ENCODE measurements around the gene FGFRL1. TPM values are rescaled to one million over a fixed set of nuclear protein-coding genes. Genes with fewer than 3 reads are reported as not detected.
"Not testable (repeated sequence)": the region's sequence is repeated elsewhere in the genome, so short reads cannot be mapped to it uniquely, and the experiment has no call there.

Gene FGFRL1
- total RNA-seq, 4 donors from 2014 or later = 59.0 to 93.9 (median 77.2) TPM

DNA sequence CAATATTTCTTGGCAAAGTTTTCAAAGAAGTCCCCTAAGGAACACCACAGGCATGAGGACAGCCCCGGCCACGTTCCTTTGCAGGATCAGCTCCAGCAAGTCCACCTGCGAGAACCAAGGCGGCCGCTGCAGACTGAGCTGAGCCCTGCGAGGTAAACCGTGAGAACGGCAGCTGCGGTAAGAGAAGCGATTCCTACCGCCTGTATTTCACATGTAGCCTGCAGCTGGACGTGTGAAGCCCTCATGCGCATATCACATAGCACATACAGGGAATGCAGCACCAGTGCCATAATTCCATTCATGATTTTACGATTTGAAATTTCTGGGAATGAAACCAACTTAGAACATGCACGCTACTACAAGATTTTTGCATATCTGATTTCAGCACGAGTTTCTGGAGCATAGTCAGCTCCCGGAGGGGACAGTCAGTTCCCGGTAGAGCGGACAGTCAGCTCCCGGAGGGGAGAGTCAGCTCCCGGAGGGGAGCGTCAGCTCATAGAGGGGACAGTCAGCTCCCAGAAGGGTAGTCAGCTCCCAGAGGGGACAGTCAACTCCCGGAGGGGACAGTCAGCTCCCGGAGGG lies 41.7 kb downstream of the FGFRL1 start:
- H3K27ac ChIP-seq = no peak overlapping the region
- peaks cover 11 to 18% of the 10 kb centered on the region in 2 donors for H3K4me1 ChIP-seq
- intact Hi-C loops (cut with DNase I) = no loop called here
- no peak for DNase-seq
- H3K36me3 ChIP-seq = no peaks in the 10 kb centered on the region
- H3K27me3 ChIP-seq = no peaks in the 10 kb centered on the region
- TF ChIP-seq POLR2A (IDR thresholded peaks at IDR 0.05) = no peak
- TF ChIP-seq, protein P1, sequence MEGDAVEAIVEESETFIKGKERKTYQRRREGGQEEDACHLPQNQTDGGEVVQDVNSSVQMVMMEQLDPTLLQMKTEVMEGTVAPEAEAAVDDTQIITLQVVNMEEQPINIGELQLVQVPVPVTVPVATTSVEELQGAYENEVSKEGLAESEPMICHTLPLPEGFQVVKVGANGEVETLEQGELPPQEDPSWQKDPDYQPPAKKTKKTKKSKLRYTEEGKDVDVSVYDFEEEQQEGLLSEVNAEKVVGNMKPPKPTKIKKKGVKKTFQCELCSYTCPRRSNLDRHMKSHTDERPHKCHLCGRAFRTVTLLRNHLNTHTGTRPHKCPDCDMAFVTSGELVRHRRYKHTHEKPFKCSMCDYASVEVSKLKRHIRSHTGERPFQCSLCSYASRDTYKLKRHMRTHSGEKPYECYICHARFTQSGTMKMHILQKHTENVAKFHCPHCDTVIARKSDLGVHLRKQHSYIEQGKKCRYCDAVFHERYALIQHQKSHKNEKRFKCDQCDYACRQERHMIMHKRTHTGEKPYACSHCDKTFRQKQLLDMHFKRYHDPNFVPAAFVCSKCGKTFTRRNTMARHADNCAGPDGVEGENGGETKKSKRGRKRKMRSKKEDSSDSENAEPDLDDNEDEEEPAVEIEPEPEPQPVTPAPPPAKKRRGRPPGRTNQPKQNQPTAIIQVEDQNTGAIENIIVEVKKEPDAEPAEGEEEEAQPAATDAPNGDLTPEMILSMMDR (IDR thresholded peaks at IDR 0.05) = no peak
- H3K4me3 ChIP-seq (replicated peaks in 1 of 3) = no peak overlapping the region
- WGBS, 2 donors = 45 to 51% methylated on average over 23 of the region's 24 CpGs
- no peaks in the 10 kb centered on the region for H3K9me3 ChIP-seq

DNA sequence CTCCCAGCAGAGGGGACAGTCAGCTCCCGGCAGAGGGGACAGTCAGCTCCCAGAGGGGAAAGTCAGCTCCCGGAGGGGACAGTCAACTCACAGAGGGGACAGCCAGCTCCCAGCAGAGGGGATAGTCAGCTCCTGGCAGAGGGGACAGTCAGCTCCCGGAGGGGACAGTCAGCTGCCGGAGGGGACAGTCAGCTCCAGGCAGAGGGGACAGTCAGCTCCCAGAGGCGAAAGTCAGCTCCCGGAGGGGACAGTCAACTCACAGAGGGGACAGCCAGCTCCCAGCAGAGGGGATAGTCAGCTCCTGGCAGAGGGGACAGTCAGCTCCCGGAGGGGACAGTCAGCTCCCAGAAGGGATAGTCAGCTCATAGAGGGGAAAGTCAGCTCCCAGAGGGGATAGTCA lies 42.5 kb downstream of the FGFRL1 start:
- not testable (repeated sequence) for H3K27ac ChIP-seq, DNase-seq

DNA sequence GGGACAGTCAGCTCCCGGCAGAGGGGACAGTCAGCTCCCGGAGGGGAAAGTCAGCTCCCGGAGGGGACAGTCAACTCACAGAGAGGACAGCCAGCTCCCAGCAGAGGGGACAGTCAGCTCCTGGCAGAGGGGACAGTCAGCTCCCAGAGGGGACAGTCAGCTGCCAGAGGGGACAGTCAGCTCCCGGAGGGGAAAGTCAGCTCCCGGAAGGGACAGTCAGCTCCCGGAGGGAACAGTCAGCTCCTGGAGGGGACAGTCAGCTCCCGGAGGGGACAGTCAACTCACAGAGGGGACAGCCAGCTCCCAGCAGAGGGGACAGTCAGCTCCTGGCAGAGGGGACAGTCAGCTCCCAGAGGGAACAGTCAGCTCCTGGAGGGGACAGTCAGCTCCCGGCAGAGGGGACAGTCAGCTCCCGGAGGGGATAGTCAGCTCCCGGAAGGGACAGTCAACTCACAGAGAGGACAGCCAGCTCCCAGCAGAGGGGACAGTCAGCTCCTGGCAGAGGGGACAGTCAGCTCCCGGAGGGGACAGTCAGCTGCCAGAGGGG lies 43.3 kb downstream of the FGFRL1 start:
- 57 to 70% methylated on average over 3 to 4 of the region's 11 CpGs for WGBS, 2 donors
- H3K27ac ChIP-seq; H3K4me3 ChIP-seq (replicated peaks in 1 of 3); H3K36me3 ChIP-seq; DNase-seq; H3K27me3 ChIP-seq; intact Hi-C loops (cut with DNase I); H3K4me1 ChIP-seq; H3K9me3 ChIP-seq: not testable (repeated sequence)

More for the DNA sequence above, 42.5 kb downstream of the FGFRL1 start:
- H3K36me3 ChIP-seq; H3K4me3 ChIP-seq (replicated peaks in 1 of 3); H3K9me3 ChIP-seq; intact Hi-C loops (cut with DNase I); H3K27me3 ChIP-seq: not testable (repeated sequence)
- 55 to 75% methylated on average over 6 to 7 of the region's 7 CpGs for WGBS, 2 donors
- H3K4me1 ChIP-seq = peaks cover 9 to 12% of the 10 kb centered on the region in 2 donors

DNA sequence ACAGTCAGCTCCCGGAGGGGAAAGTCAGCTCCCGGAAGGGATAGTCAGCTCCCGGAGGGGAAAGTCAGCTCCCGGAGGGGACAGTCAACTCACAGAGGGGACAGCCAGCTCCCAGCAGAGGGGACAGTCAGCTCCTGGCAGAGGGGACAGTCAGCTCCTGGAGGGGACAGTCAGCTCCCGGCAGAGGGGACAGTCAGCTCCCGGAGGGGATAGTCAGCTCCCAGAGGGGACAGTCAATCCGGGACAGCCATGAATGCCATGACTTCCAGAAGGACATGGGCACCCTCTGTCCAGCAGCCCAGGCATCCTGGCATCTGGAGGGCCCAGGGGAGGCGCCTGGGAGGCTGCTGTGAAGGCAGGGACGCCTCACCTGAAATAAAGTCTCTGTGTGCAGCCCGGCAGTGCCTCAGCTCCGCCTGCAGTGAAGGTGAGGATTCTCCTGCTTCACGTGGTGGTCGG lies 43.8 kb downstream of the FGFRL1 start:
- H3K9me3 ChIP-seq; H3K4me3 ChIP-seq (replicated peaks in 1 of 3); H3K27me3 ChIP-seq; H3K36me3 ChIP-seq; intact Hi-C loops (cut with DNase I); H3K27ac ChIP-seq; DNase-seq; H3K4me1 ChIP-seq: not testable (repeated sequence)
- 52 to 90% methylated on average over 4 to 7 of the region's 13 CpGs for WGBS, 2 donors

- TF ChIP-seq, protein P1 (IDR thresholded peaks at IDR 0.05) = no peak
- TF ChIP-seq POLR2A (IDR thresholded peaks at IDR 0.05) = no peak
- Histone ChIP-seq H3K27me3 (no peaks in the 10 kb centered on the region), H3K27ac (no peak overlapping the region)
Observed at GRCh38 chr4:1055721-1056590, 44.5 kb downstream of the FGFRL1 start.

DNA sequence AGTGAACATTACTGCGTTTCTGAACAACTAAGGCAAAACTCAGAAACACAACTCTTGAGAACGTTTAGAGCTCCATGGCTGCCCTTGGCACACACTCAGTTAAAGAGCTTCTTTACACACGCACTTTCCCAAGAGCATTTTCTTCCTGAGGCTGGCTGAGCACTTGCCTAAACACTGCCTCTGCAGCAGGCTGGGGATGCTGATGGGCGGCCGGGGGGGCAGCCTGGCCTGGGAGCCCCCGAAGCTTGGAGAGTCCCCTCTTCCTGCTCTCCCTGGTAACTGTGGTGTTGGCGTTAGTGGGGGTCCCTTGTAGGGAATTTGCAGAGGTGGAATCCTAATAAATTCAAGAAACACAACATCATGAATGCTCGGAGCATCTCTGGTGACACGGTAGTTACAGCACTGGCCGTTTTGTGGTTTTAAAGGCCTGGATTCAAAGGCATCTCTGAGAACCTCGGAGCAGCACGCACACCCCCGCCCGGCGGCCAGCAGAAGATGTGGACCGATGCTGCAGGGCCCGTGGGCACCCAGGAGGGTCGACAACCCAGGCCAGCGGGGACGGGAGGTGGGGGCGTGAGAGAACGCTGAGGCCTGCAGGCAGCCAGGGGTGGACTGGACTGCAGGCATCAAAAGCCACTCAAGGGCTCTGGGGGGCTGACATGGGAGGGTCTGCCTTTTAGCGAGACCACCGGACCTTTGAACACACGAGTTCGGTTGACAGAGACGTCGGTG lies 45.4 kb downstream of the FGFRL1 start:
- no peaks in the 10 kb centered on the region for H3K4me1 ChIP-seq
- no peaks in the 10 kb centered on the region for H3K9me3 ChIP-seq
- no peak overlapping the region for H3K4me3 ChIP-seq (replicated peaks in 1 of 3)
- intact Hi-C loops (cut with DNase I) = no loop called here
- no peaks in the 10 kb centered on the region for H3K36me3 ChIP-seq
- H3K27me3 ChIP-seq = no peaks in the 10 kb centered on the region
- TF ChIP-seq, protein P1 (IDR thresholded peaks at IDR 0.05) = no peak
- TF ChIP-seq POLR2A (IDR thresholded peaks at IDR 0.05) = no peak
- H3K27ac ChIP-seq = no peak overlapping the region
- no peak for DNase-seq
- 72 to 78% methylated on average over 28 of the region's 28 CpGs for WGBS, 2 donors

More at GRCh38 chr4:1055721-1056590, 44.5 kb downstream of the FGFRL1 start:
- intact Hi-C loops (cut with DNase I) = no loop called here
- peak; percentile 26 to 50 for DNase-seq
- Histone ChIP-seq H3K4me1 (no peaks in the 10 kb centered on the region), H3K9me3 (no peaks in the 10 kb centered on the region), H3K4me3 (replicated peaks in 1 of 3) (no peak overlapping the region), H3K36me3 (no peaks in the 10 kb centered on the region)
- 62% methylated on average over 32 to 34 of the region's 34 CpGs for WGBS, 2 donors
